GM12873 (cell line): Measurements from ENCODE around the gene ITGA4.

ENCODE experiments used
- TF ChIP-seq, protein P1 (sequence below): IDR thresholded peaks from 2 replicates; pipeline ENCODE4 v1.5.1; 2012; ENCODE audit warnings: low read depth, mild to moderate bottlenecking, moderate library complexity, low read length, control low read depth; ENCODE audit not compliant: insufficient read depth; ENCODE audit errors: missing control alignments

Gene ITGA4

DNA sequence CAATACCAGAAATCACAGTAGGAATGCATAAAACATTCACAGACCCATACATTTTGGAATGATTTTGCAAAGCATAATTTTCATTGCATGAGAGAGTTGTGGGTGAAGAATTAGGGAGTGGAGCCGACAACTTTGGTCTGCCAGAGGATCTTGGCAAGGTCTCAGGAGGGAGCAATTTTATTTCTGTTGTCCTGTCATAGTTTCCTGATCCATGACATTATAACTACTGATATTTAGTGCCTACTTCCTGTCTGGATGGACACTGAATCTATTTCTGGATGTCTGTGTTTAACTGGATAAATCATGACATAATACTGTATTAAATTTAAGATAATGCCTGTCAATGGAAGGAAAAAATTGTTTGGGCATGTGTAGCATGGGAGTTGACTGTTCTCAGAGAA is 2.4 kb downstream of the ITGA4 start:
- TF ChIP-seq, protein P1, sequence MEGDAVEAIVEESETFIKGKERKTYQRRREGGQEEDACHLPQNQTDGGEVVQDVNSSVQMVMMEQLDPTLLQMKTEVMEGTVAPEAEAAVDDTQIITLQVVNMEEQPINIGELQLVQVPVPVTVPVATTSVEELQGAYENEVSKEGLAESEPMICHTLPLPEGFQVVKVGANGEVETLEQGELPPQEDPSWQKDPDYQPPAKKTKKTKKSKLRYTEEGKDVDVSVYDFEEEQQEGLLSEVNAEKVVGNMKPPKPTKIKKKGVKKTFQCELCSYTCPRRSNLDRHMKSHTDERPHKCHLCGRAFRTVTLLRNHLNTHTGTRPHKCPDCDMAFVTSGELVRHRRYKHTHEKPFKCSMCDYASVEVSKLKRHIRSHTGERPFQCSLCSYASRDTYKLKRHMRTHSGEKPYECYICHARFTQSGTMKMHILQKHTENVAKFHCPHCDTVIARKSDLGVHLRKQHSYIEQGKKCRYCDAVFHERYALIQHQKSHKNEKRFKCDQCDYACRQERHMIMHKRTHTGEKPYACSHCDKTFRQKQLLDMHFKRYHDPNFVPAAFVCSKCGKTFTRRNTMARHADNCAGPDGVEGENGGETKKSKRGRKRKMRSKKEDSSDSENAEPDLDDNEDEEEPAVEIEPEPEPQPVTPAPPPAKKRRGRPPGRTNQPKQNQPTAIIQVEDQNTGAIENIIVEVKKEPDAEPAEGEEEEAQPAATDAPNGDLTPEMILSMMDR: no peak

DNA sequence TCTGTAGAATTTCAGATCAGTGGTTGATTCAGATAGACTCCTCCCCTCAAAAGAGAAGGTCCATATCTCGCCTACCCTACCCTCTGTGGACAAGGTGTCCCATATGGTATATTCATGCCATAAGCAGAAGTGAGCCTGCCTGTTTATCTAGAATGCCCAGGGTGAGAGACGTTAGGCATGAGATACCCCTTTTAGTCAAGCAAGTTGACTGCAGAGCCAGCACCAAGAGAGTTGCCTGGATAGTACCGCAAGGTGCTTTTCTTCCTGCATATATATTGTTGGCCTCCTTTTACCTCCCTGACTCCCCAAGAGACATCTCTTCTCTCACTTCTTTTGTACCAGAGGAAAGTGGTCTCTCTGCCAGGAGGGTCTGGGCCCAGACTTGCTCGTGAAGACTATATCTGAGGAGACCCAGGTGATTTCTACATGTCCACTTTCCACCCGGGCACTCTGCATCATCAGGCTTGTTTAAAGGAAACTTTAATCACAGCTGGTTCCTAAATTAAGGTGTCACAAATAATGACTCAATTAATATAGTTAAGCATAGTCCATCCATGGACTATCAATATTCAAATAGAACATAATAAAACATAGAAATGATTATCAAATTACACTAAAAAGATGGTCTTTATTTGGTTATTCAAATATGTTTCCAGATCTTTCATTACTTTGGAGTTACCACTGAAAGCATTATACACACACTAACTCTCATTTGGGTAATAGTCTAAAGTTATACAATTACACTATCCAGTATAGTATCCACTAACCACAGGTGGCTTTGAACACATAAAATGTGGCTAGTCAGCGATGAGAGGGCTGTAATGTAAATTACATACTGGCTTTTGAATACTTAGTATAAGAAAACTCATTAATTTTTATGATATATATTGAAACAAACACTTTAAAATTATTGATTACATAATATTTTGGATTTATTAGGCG is 4.1 kb downstream of the ITGA4 start:
- TF ChIP-seq, protein P1: no peak

DNA sequence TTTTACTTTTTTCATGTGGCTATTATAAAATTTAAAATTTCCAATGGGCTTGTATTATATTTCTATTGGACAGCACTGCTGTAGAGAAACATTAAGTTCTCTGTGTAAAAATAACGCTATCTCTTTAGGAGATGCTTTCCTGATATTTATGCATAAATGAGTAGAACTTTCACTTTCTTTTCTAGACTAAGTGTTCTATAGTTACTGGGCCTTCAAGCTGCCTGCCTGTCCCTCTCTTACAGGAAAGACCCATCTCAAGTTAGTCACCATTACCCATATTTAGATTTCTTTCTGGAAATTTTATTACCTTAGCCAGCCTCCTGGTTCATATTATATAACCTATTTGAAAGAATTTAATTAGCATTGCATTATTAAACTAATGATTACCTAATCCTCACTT is 4.8 kb downstream of the ITGA4 start:
- TF ChIP-seq, protein P1: no peak

DNA sequence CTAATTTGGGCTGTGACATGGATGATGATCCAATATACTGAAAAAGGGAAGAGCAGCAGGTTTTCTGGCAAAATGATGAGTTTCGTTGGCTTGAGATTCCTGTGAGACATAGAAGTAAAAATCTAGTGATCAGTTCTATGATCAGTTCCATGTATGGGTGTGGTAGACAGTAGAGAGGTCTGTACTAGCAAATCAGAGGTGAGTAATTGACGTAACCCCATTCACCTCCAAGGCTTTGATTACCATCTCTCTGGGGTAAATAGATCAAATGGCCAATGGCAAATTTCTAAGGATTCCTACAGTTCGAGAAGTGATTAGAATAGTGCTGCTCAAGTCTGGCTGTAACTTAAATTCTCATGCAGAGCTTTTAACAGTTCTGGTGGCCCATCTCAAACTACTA is 6.4 kb downstream of the ITGA4 start:
- TF ChIP-seq, protein P1: no peak

DNA sequence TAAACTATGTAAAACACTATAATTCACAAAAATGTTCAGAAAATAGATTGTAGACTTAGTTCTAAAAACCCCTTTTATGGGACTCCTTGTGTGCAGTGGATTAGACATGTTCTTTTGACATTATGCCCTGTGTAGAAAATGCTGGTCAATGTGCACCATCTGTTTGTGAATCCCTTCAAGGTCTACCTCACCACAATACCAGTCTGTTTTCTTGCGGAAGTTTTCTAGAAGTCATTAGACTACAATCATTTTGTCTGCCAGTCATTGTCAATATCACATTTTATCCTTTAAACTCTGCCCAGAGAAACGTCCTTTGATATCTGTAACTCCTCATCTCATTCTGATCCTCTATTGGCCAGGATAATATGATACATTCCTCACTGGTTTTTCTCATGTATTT is 7.8 kb downstream of the ITGA4 start:
- TF ChIP-seq, protein P1: no peak

DNA sequence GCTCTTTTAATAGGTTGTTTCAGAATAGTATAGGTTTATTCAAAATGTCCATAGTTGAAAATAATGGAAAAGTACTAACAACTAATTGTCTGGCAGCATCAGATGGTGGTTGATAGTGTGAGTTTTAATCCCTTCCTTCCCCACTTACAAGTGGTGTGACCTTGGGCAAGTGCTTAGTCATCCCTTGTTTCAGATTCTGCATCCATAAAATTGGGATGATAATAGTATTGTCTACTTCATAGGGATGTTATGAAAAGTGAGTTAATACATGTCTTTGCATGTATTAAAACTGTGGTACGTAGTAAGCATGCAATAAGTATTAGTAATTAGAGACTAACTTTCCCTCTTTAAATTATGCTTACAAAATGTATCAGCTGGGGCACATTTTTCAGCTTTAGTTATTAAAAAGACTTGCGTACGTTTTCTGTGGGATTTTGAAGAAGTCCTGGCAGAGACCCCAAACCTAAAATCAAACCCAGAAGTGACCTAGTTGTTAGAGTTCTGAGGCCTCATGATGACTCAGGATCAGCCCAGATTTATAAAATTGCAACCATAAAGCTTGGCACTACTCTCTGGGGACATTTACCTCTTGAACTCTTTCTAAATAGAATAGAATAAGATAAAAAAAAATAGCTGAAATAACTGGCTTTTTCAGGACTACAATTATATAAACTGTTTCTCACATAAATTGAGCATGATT is 8.6 kb downstream of the ITGA4 start:
- TF ChIP-seq, protein P1: no peak
